MCF 10A (cell line): ENCODE measurements around the gene MARCHF2. TPM values are rescaled to one million over a fixed set of nuclear protein-coding genes. Genes with fewer than 3 reads are reported as not detected.

Experiments
- BruUV-seq: library from RNA; stranded (reverse); fragments of 400-500 nt; replicated peaks from 2 replicates; lab custom pipeline; 2021; lab: Mats Ljungman, UMichigan
- CTCF ChIA-PET: fragments of 300-600 bp; sonication (Branson Sonifier 250); formaldehyde crosslinking; extraction: SDS; loops from one replicate; lab custom pipeline; 2021; ENCODE audit warnings: antibody characterized with exemption, inconsistent platforms; lab: Yijun Ruan, JAX
- POLR2A ChIA-PET: fragments of 300-600, 350-650 bp; sonication (Branson Sonifier 250); formaldehyde crosslinking; extraction: SDS; loops from one replicate; lab custom pipeline; 2020; ENCODE audit warnings: antibody characterized with exemption, inconsistent platforms; lab: Yijun Ruan, JAX
- DNase-seq: peaks from one replicate; pipeline ENCODE4 v3.0.0-alpha.2; 2018; ENCODE audit not compliant: unreplicated experiment
- H3K27ac Mint-ChIP-seq: one replicate; pipeline ENCODE4 v1.8.0; 2022; ENCODE audit warnings: mild to moderate bottlenecking, low read depth, mixed read lengths; ENCODE audit not compliant: unreplicated experiment
- H3K27me3 Mint-ChIP-seq: one replicate; pipeline ENCODE4 v1.8.0; 2022; ENCODE audit warnings: mixed read lengths; ENCODE audit not compliant: insufficient read depth, unreplicated experiment
- H3K36me3 Mint-ChIP-seq: one replicate; pipeline ENCODE4 v1.8.0; 2022; ENCODE audit warnings: mild to moderate bottlenecking, moderate library complexity, mixed read lengths; ENCODE audit not compliant: insufficient read depth, unreplicated experiment
- H3K4me1 Mint-ChIP-seq: one replicate; pipeline ENCODE4 v1.8.0; 2022; ENCODE audit warnings: mixed read lengths; ENCODE audit not compliant: insufficient read depth, unreplicated experiment
- H3K4me3 Mint-ChIP-seq: one replicate; pipeline ENCODE4 v1.8.0; 2022; ENCODE audit warnings: mild to moderate bottlenecking, moderate library complexity, mixed read lengths; ENCODE audit not compliant: unreplicated experiment
- H3K9me3 Mint-ChIP-seq: one replicate; pipeline ENCODE4 v1.8.0; 2022; ENCODE audit warnings: mixed read lengths; ENCODE audit not compliant: unreplicated experiment
- CTCF ChIP-seq: fragments of 200-600 bp; IDR thresholded peaks from one replicate; pipeline ENCODE4 v1.8.0; 2022; ENCODE audit warnings: antibody characterized with exemption, mild to moderate bottlenecking; ENCODE audit not compliant: unreplicated experiment
- intact Hi-C: fragments of 100-400 bp; cut with micrococcal nuclease; formaldehyde crosslinking; loops from 2 replicates; pipeline ENCODE4 v1.14.1; 2022
- total RNA-seq: library from RNA; stranded (reverse); gene quantifications from 2 replicates; pipeline ENCODE4 v1.2.3, GENCODE V29; 2022

Gene MARCHF2
- total RNA-seq, 1 experiment from 2014 or later = 8.3 TPM

- no peak for DNase-seq
- BruUV-seq = no TSS peak
- intact Hi-C loops = no loop called here
- Mint-ChIP-seq H3K36me3 (peaks cover 90% of the 10 kb centered on the region), H3K9me3 (no peaks in the 10 kb centered on the region), H3K4me1 (peaks cover 19% of the 10 kb centered on the region), H3K27ac (no peak overlapping the region), H3K4me3 (no peak overlapping the region), H3K27me3 (no peaks in the 10 kb centered on the region)
- CTCF ChIA-PET = interaction anchor here (1.1 kb wide), 1 partner anchor 79 kb away, joined by 3 read pairs; no protein-coding TSS in a partner anchor
- POLR2A ChIA-PET = interaction anchor here (1.0 kb wide), 1 partner anchor 51 kb away, joined by 3 read pairs; no protein-coding TSS in a partner anchor
- no peak for TF ChIP-seq CTCF
These were observed 63.4 kb downstream of the MARCHF2 start for GRCh38 chr19:8476524-8476923.

- POLR2A ChIA-PET = no interaction called here
- CTCF ChIA-PET = no interaction called here
- H3K4me1 Mint-ChIP-seq = peaks cover 24% of the 10 kb centered on the region
- BruUV-seq = no TSS peak
- intact Hi-C loops = no loop called here
- H3K9me3 Mint-ChIP-seq = no peaks in the 10 kb centered on the region
- DNase-seq = no peak
- no peak overlapping the region for H3K27ac Mint-ChIP-seq
- no peak overlapping the region for H3K4me3 Mint-ChIP-seq
- no peaks in the 10 kb centered on the region for H3K27me3 Mint-ChIP-seq
- no peak for TF ChIP-seq CTCF
- peaks cover 90% of the 10 kb centered on the region for H3K36me3 Mint-ChIP-seq
These were observed 64.8 kb downstream of the MARCHF2 start for GRCh38 chr19:8477889-8478288.

- Mint-ChIP-seq H3K9me3 (no peaks in the 10 kb centered on the region), H3K36me3 (peaks cover 90% of the 10 kb centered on the region), H3K4me1 (peaks cover 26% of the 10 kb centered on the region), H3K27ac (no peak overlapping the region), H3K4me3 (no peak overlapping the region), H3K27me3 (no peaks in the 10 kb centered on the region)
- no peak for TF ChIP-seq CTCF
- DNase-seq = no peak
- POLR2A ChIA-PET = interaction anchor here (1.0 to 1.2 kb wide), 2 partner anchors 34 to 69 kb away, joined by 3 to 4 read pairs; partner anchors contain the start of gene HNRNPM
- BruUV-seq = no TSS peak
- CTCF ChIA-PET = no interaction called here
- intact Hi-C loops = no loop called here
These were observed 65.5 kb downstream of the MARCHF2 start for GRCh38 chr19:8478598-8478997.

- Mint-ChIP-seq H3K27ac (peak overlapping the region; percentile 46), H3K4me1 (peaks cover 26% of the 10 kb centered on the region), H3K36me3 (peaks cover 90% of the 10 kb centered on the region), H3K4me3 (no peak overlapping the region), H3K9me3 (no peaks in the 10 kb centered on the region), H3K27me3 (no peaks in the 10 kb centered on the region)
- no TSS peak for BruUV-seq
- DNase-seq = no peak
- CTCF ChIA-PET = interaction anchor here (0.6 kb wide), 1 partner anchor 315 kb away, joined by 3 read pairs; no protein-coding TSS in a partner anchor
- intact Hi-C loops = no loop called here
- POLR2A ChIA-PET = no interaction called here
- no peak for TF ChIP-seq CTCF
These were observed 68.1 kb downstream of the MARCHF2 start for GRCh38 chr19:8481201-8481600.
